RWPE2 (cell line): Measurements from ENCODE around the gene GAPDH.
A peak's percentile ranks its signal among the peaks of the same experiment; 100 is the strongest.

Experiments
- ATAC-seq: fragments of 200-7000 bp; cut with Tn5 transposase; 3 replicates; pipeline ENCODE4 v1.9.1; 2021; ENCODE audit warnings: low read depth
- DNase-seq: peaks from one replicate; pipeline ENCODE4 v3.0.0-alpha.2; 2020; ENCODE audit warnings: low spot score
- H3K27ac ChIP-seq: fragments of 450-650 bp; 2 replicates; pipeline ENCODE4 v1.5.1; 2017; ENCODE audit warnings: mild to moderate bottlenecking; ENCODE audit not compliant: poor library complexity, severe bottlenecking
- H3K27me3 ChIP-seq: fragments of 250-450 bp; sonication (Bioruptor Pico); 2 replicates; pipeline ENCODE4 v1.5.1; 2021; ENCODE audit warnings: mild to moderate bottlenecking, moderate library complexity; ENCODE audit not compliant: insufficient read depth, poor library complexity, severe bottlenecking
- H3K36me3 ChIP-seq: fragments of 250-450 bp; sonication (Bioruptor Pico); 2 replicates; pipeline ENCODE4 v1.5.1; 2020; ENCODE audit warnings: low read depth, mild to moderate bottlenecking, moderate library complexity
- H3K4me1 ChIP-seq: fragments of 250-450 bp; sonication (Bioruptor Pico); 2 replicates; pipeline ENCODE4 v1.5.1; 2021; ENCODE audit warnings: mild to moderate bottlenecking, moderate library complexity; ENCODE audit not compliant: insufficient read depth, poor library complexity, severe bottlenecking
- H3K4me3 ChIP-seq: fragments of 250-450 bp; sonication (Bioruptor Pico); 2 replicates; pipeline ENCODE4 v1.5.1; 2021; ENCODE audit warnings: mild to moderate bottlenecking, moderate library complexity; ENCODE audit not compliant: severe bottlenecking
- H3K9me3 ChIP-seq: fragments of 250-450 bp; sonication (Bioruptor Pico); 2 replicates; pipeline ENCODE4 v1.5.1; 2021; ENCODE audit warnings: mild to moderate bottlenecking, moderate library complexity; ENCODE audit not compliant: severe bottlenecking
- CTCF ChIP-seq: fragments of 450-650 bp; IDR thresholded peaks from one replicate; pipeline ENCODE4 v1.5.1; 2017; ENCODE audit warnings: mild to moderate bottlenecking, moderate library complexity; ENCODE audit not compliant: poor library complexity, severe bottlenecking

The GAPDH gene

DNA sequence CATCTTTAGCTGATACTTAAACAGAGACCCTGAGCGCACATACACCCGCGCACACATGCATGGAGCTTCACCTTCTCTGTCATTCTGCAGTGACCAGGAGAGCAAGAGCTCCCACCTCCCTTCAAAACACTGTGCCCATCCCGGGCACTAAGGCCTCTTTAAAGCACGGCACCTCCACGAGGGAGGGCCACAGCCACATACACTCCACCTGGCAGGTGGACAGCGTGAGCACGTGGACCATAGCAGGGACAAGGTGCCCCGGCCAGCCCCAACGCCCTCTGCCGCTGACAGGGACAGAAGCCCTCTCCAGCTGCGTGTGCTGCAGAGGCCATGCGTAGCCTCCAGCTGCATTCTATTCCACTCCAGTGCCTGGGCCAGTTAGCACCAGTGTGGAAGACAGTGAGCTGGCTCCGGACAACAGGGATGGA lies 5.4 kb downstream of the GAPDH start:
- ATAC-seq (0 out of 3 replicates have a peak, but pooled peaks have one; percentile 3), DNase-seq (no peak)
- H3K4me3 ChIP-seq = no peak overlapping the region
- TF ChIP-seq CTCF = no peak
- H3K4me1 ChIP-seq = peaks cover 17% of the 10 kb centered on the region
- peak overlapping the region; percentile 98 for H3K27ac ChIP-seq
- peaks cover 42% of the 10 kb centered on the region for H3K36me3 ChIP-seq
- no peaks in the 10 kb centered on the region for H3K9me3 ChIP-seq
- no peaks in the 10 kb centered on the region for H3K27me3 ChIP-seq

DNA sequence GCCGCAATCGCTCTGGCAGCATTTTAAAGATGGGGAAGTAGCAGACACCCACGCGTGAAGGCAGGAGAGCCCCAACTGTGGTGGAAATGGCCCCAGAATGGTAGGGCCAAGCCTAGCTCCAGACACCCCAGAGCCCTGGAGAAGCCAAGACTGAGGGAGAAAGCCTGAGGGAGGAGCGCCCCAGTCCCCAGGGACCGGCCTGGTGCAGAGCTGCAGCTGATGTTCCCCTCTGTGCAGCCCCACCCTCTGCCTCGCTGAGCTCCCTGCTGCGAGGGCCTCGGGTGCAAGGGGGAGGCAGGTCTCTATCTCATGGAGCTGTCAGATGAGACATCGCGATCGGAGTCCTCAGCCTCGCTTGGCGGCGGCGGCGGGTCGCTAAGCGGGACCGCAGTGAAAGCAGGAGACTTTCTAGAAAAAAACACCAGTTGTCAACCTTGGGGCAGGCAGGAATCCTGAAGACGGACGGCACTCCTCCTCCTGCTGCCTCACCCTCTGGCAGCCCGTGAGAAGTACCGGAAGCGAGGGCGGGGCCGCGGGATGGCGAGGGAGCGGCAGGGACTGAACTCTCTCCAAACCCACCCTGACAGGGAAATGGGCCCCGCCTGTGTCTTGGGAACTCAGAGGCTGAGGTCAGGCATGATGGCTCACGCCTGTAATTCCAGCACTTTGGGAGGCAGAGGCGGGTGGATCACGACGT lies 6.0 kb downstream of the GAPDH start:
- Histone ChIP-seq H3K27me3 (no peaks in the 10 kb centered on the region), H3K4me3 (no peak overlapping the region), H3K9me3 (no peaks in the 10 kb centered on the region), H3K27ac (peak overlapping the region; percentile 98), H3K36me3 (peaks cover 36% of the 10 kb centered on the region), H3K4me1 (peaks cover 17% of the 10 kb centered on the region)
- TF ChIP-seq CTCF = no peak
- peak; percentile 79 for ATAC-seq
- DNase-seq = peak; percentile 97

DNA sequence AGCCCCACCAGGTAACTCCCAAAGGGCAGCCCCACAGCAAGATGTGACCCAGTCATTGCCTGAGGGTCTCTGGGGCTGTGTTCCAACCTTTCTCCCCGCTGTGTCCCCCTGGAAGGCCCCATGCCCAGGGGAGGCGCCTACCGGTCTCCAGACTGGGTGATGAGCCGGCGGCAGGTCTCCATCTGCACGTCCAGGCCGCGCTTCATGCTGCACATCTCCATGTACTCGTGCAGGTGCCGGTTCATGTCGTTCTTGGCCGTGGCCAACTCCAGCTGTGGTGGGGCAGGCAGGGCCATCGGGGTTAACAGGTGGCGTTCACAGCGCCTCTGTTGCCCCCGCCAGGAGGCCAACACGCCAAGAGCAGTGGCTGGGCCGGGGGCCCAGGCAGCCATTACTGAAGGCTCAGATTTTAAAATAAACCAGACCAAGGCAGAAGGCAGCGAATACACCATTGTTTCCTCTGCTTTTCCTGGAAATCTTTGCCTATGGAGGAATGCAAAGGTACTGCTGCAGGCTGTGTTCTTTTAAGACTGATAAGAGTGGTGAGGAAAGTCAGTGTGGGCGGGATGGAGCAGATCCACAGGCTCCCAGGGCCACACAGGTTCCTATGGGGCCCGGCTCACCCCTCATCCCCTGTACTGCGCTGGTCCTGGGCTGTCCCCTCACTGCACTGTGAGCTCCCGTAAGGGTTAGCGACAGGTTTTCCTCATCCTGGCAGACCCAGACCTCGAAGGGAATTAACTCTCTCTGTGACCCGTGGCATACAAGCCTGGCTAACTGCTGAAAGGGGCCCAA lies 7.3 kb downstream of the GAPDH start:
- DNase-seq (no peak), ATAC-seq (no peak)
- TF ChIP-seq CTCF = no peak
- Histone ChIP-seq H3K27me3 (no peaks in the 10 kb centered on the region), H3K36me3 (peaks cover 24% of the 10 kb centered on the region), H3K4me1 (peaks cover 13% of the 10 kb centered on the region), H3K9me3 (no peaks in the 10 kb centered on the region), H3K4me3 (no peak overlapping the region), H3K27ac (peak overlapping the region; percentile 98)

DNA sequence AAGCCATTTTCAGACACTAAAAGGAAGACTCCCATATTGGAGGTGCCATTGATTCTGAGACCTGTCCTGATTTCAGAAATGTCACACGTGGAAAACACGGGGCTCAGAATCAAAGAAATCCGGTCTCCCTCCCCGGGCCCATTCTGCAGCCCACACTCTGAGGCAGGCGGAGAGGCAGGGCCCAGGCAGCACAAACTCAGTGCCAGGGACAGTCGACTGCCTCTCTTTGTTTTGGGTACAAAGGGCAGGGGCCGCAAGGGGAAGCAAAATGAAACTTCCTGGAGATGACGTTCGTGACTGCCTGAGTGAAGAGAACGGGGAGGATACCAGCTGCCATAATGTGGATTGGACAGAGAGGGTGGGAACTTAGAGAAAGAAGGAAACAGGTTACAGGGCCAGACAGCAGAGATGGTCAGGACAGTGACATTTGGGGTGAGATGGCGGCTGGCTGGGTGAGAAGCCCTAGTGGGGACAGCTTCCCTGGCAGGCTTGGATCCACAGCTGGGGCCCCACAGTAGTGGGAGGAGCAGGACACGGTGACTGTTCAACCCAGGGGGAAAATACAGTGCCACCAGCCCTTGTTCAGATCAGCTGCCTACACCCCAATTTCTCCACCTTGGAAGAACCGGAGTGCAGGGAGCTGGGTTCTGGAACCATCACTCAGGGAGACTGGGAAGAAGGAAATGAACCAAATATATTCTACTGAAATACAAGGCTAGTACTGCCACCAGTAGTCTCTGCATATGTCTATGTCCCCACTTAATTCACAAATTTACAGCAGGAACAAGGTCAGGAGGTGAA lies 8.1 kb downstream of the GAPDH start:
- H3K27me3 ChIP-seq = no peaks in the 10 kb centered on the region
- peaks cover 19% of the 10 kb centered on the region for H3K4me1 ChIP-seq
- TF ChIP-seq CTCF = no peak
- H3K9me3 ChIP-seq = no peaks in the 10 kb centered on the region
- H3K4me3 ChIP-seq = no peak overlapping the region
- peaks cover 16% of the 10 kb centered on the region for H3K36me3 ChIP-seq
- no peak for ATAC-seq
- no peak for DNase-seq
- H3K27ac ChIP-seq = peak overlapping the region; percentile 98
